Sigmoid colon (tissue), 7 donors: ENCODE data around the gene ZFP36. TPM values are rescaled to one million over a fixed set of nuclear protein-coding genes. Genes with fewer than 3 reads are reported as not detected.

Source experiments
- DNase-seq: peaks from one replicate; pipeline ENCODE4 v3.0.0-alpha.2; 2019
- H3K27ac ChIP-seq, 4 donors: fragments of 200-600 bp; sonication (generic); one replicate each; pipeline ENCODE4 v1.5.1; 2016 to 2019; ENCODE audit warnings: mild to moderate bottlenecking in 1 of 4
- H3K27me3 ChIP-seq, 3 donors: fragments of 200-600 bp; sonication (generic); one replicate each; pipeline ENCODE4 v1.5.1; 2019; ENCODE audit warnings: mild to moderate bottlenecking in 1 of 3
- H3K36me3 ChIP-seq, 4 donors: fragments of 200-600 bp; sonication (generic); one replicate each; pipeline ENCODE4 v1.5.1; 2016 to 2019
- H3K4me1 ChIP-seq, 4 donors: fragments of 200-600 bp; sonication (generic); one replicate each; pipeline ENCODE4 v1.5.1; 2017 to 2019
- H3K4me3 ChIP-seq, 4 donors: fragments of 200-600 bp; sonication (generic); one replicate each; pipeline ENCODE4 v1.5.1; 2017 to 2019; ENCODE audit warnings: mild to moderate bottlenecking in 2 of 4, moderate library complexity in 1 of 4
- H3K9me3 ChIP-seq, 4 donors: fragments of 200-600 bp in 3 of 4; sonication (generic) in 3 of 4; one replicate each; pipeline versions ENCODE4 v1.5.1 to v1.6.1; 2013 to 2019
- EP300 ChIP-seq, 4 donors: sonication (generic); formaldehyde crosslinking; IDR thresholded peaks; one replicate each; pipeline ENCODE4 v1.6.1; 2017; ENCODE audit warnings: antibody characterized with exemption in 4 of 4
- POLR2A ChIP-seq, 2 donors: fragments of 450-650 bp; IDR thresholded peaks; one replicate each; pipeline ENCODE4 v1.6.1; 2016; ENCODE audit warnings: antibody characterized with exemption in 2 of 2, mild to moderate bottlenecking in 2 of 2, moderate library complexity in 2 of 2
- POLR2AphosphoS5 ChIP-seq, 4 donors: sonication (generic); formaldehyde crosslinking; IDR thresholded peaks; one replicate each; pipeline ENCODE4 v1.6.1; 2017; ENCODE audit warnings: antibody characterized with exemption in 4 of 4
- WGBS, 2 donors: extraction: QIAGEN DNeasy Blood & Tissue Kit; methylation state at CpG; one replicate each; pipeline ENCODE4 v1.1.7; 2013; 5-methylcytosine and 5-hydroxymethylcytosine counted together
- intact Hi-C: fragments of 100-400 bp; cut with DNase I; formaldehyde crosslinking; loops from one replicate; pipeline ENCODE4 v1.15.1; 2023
- polyA plus RNA-seq, 3 donors: library from polyadenylated mRNA; stranded (reverse); fragments of 200-250 nt; gene quantifications; one replicate each; pipeline ENCODE4 v1.2.3, GENCODE V29; 2013
- total RNA-seq, 4 donors: library from RNA; depleted of rRNA; stranded (reverse); fragments of >200 nt; gene quantifications; one replicate each; pipeline ENCODE4 v1.1.0, GENCODE V29; 2016
- TF ChIP-seq, protein P1 (sequence below), 4 experiments: fragments of 450-650 bp in 3 of 4; fragments of 200-600 bp in 1 of 4; IDR thresholded peaks; one replicate each; pipeline ENCODE4 v1.5.1; 2016 to 2019; ENCODE audit warnings: antibody characterized with exemption in 4 of 4, mild to moderate bottlenecking in 3 of 4, moderate library complexity in 2 of 4
- donor health status: healthy with polysubstance abuse.
- donor health status: Bipolar disorder and iron deficiency.
- donor health status: healthy.

ZFP36 gene
- total and polyA plus RNA-seq, 7 donors: 78.1 to 320 (median 207) TPM

DNA sequence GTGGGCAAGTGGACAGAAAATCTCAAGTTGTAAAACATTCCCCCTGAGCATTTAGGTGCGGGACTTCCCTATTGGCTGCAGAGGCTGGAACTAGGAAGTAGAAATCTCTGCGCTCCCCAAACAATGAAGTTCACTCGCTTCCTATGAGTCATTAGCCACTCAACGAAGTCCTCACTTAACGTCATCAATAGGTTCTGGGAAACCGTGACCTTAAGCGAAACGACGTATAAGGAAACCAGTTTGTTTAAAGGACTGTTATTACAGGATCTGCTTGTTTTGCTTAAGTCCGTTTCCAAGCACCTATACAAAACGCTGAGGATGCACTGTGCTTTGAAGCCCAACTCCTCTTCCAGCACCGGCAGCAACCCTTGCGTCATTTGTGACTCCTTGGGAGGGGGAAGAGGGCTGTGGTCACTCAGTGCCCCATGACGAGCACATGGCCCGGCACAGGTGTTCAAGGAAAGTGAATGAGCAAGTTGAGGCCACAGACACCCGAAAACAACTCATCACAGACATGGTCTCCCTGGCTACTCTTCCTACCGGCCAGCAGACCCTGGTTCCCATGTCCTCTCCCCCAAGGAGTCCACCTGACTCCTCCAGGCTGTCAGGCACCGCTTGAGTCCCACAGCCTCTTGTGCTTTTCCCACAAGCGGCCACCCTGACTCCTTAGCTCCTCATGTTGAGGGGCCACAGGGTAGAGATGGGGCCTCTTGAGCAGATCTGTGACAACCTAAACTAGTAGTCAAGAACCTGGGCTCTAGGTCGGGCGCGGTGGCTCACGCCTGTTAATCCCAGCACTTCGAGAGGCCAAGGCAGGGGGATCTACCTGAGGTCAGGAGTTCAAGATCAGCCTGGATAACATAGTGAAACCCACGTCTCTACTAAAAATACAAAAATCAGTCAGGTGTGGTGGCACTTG, 24.3 kb downstream of the ZFP36 start:
- WGBS, 2 donors: 59 to 61% methylated on average over 25 of the region's 25 CpGs
- no peaks in the 10 kb centered on the region for H3K27me3 ChIP-seq
- H3K9me3 ChIP-seq: no peaks in the 10 kb centered on the region
- peak overlapping the region; percentile 61 to 91 (median 78) for H3K27ac ChIP-seq
- no peak for DNase-seq
- peak overlapping the region in 1 of 4 donors; percentile 3 for H3K4me3 ChIP-seq
- TF ChIP-seq POLR2A (IDR thresholded peaks at IDR 0.05) (no peak), POLR2AphosphoS5 (IDR thresholded peaks at IDR 0.05) (peak in 3 of 4 donors; percentile 36 to 71 (median 43)), EP300 (IDR thresholded peaks at IDR 0.05) (peak in 2 of 4 donors; percentile 56 to 67)
- intact Hi-C loops: loop anchor here (5.0 to 10.0 kb wide), 2 partner anchors 89 to 306 kb away; partner anchors contain the start of genes PAK4 and SAMD4B
- H3K36me3 ChIP-seq: peaks cover 17 to 32% (median 29%) of the 10 kb centered on the region in 4 donors
- H3K4me1 ChIP-seq: peaks cover 0 to 51% (median 43%) of the 10 kb centered on the region in 4 donors

DNA sequence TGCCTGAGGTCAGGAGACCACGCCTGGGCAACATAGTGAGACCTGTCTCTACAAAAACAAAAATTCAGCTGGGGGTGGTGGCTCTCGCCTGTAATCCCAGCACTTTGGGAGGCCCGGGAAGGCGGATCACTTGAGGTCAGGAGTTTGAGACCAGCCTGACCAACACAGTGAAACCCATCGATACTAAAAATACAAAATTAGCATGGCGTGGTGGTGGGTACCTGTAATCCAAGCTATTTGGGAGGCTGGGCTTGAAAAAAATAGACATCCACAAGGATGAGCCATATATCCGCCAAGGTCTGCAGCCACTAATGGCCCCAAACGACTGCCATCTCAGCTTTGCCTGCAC, 26.0 kb downstream of the ZFP36 start:
- peaks cover 17 to 32% (median 29%) of the 10 kb centered on the region in 4 donors for H3K36me3 ChIP-seq
- H3K4me3 ChIP-seq: no peak overlapping the region
- H3K9me3 ChIP-seq: no peaks in the 10 kb centered on the region
- 89 to 96% methylated on average over 8 of the region's 8 CpGs for WGBS, 2 donors
- H3K27ac ChIP-seq: no peak overlapping the region
- no peak for DNase-seq
- TF ChIP-seq POLR2AphosphoS5 (IDR thresholded peaks at IDR 0.05) (no peak), POLR2A (IDR thresholded peaks at IDR 0.05) (no peak), EP300 (IDR thresholded peaks at IDR 0.05) (no peak)
- TF ChIP-seq, protein P1, sequence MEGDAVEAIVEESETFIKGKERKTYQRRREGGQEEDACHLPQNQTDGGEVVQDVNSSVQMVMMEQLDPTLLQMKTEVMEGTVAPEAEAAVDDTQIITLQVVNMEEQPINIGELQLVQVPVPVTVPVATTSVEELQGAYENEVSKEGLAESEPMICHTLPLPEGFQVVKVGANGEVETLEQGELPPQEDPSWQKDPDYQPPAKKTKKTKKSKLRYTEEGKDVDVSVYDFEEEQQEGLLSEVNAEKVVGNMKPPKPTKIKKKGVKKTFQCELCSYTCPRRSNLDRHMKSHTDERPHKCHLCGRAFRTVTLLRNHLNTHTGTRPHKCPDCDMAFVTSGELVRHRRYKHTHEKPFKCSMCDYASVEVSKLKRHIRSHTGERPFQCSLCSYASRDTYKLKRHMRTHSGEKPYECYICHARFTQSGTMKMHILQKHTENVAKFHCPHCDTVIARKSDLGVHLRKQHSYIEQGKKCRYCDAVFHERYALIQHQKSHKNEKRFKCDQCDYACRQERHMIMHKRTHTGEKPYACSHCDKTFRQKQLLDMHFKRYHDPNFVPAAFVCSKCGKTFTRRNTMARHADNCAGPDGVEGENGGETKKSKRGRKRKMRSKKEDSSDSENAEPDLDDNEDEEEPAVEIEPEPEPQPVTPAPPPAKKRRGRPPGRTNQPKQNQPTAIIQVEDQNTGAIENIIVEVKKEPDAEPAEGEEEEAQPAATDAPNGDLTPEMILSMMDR (IDR thresholded peaks at IDR 0.05): no peak
- intact Hi-C loops: loop anchor here (5.0 to 10.0 kb wide), 2 partner anchors 90 to 308 kb away; partner anchors contain the start of genes PAK4 and SAMD4B
- H3K4me1 ChIP-seq: peaks cover 0 to 59% (median 49%) of the 10 kb centered on the region in 4 donors
- no peaks in the 10 kb centered on the region for H3K27me3 ChIP-seq

DNA sequence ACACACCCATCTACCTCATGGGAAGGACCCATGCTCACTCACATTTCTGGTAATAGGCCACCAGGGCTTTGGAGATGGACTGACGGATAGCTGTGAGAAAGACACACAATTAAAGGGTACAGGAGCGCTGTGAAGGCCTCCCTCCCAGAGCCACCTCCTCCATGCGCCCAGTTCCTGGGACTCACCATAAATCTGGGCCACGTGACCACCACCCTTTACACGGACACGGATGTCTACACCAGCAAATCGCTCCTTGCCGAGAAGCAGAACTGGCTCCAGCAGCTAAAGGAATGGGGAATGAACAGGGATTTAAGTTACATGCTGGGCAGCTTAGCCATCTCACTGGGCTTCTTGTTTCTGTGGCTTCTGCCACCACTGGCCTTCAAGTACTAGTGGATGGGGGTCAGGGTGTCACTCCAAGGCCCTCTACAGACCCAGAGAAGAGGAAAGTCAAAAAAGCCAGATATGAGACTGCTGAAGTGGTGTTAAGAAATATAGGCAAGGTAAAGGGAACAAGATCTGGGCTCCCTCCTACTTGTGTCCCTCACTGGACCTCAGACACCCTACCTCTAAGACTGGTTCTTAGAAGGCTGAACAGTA, 26.9 kb downstream of the ZFP36 start:
- intact Hi-C loops: loop anchor here (2.0 to 10.0 kb wide), 3 partner anchors 37 to 309 kb away; partner anchors contain the start of genes PAK4 and SAMD4B
- H3K36me3 ChIP-seq: peaks cover 17 to 32% (median 29%) of the 10 kb centered on the region in 4 donors
- H3K27ac ChIP-seq: peak overlapping the region in 3 of 4 donors; percentile 6 to 95 (median 90)
- TF ChIP-seq EP300 (IDR thresholded peaks at IDR 0.05) (no peak), POLR2AphosphoS5 (IDR thresholded peaks at IDR 0.05) (no peak)
- TF ChIP-seq, protein P1 (IDR thresholded peaks at IDR 0.05): no peak
- H3K27me3 ChIP-seq: peaks cover 0 to 3% (median 0%) of the 10 kb centered on the region in 3 donors
- no peak for DNase-seq
- 95 to 96% methylated on average over 8 of the region's 8 CpGs for WGBS, 2 donors
- H3K4me1 ChIP-seq: peaks cover 0 to 49% (median 40%) of the 10 kb centered on the region in 4 donors
- no peak overlapping the region for H3K4me3 ChIP-seq
- no peaks in the 10 kb centered on the region for H3K9me3 ChIP-seq

DNA sequence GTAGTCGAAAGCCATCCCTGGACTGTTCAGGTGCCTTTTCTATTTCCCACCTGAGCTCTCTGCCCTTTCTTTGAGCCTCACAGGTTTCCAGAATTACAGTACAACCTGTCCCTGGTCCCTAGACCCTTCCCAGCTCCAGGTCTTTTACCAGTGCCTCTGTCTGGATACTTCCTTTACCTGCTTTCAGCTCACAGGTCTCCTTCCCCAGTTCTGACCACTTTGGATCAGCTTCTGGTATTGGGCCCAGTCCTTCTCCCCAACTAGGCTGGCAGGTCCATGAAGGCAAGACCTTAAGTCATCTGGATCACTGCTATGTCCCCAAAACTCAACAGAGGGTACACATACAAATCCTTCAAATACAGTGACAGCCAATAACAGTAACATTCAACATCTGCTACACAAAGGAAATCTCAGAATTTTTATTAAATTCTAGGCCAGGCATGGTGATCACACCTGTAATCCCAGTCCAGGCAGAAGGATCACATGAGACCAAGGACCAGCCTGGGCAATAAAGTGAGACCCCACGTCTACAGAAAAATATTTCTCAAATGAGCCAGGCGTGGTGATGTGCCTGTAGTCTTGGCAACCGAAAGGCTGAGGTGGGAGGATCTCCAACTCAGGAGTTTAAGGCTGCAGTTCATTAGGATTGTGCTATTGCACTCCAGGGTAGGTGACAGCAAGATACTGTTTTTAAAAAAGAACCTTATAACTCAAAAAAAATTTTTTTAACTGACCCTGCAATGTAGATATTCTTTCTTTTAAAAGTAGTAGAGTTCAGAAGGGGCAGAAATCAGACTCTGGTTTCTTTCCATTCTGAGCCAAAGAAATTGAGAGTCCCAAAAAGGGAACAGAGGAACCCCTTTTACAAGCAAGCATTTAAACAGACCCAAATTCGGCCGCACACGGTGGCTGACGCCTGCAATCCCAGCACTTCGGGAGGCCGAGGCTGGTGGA, 27.8 kb downstream of the ZFP36 start:
- intact Hi-C loops: loop anchor here (2.0 to 10.0 kb wide), 3 partner anchors 38 to 310 kb away; partner anchors contain the start of genes PAK4 and SAMD4B
- H3K9me3 ChIP-seq: no peaks in the 10 kb centered on the region
- peak overlapping the region in 3 of 4 donors; percentile 90 to 99 (median 97) for H3K4me3 ChIP-seq
- peaks cover 0 to 41% (median 32%) of the 10 kb centered on the region in 4 donors for H3K4me1 ChIP-seq
- peaks cover 17 to 32% (median 29%) of the 10 kb centered on the region in 4 donors for H3K36me3 ChIP-seq
- TF ChIP-seq EP300 (IDR thresholded peaks at IDR 0.05) (no peak), POLR2A (IDR thresholded peaks at IDR 0.05) (no peak), POLR2AphosphoS5 (IDR thresholded peaks at IDR 0.05) (no peak)
- TF ChIP-seq, protein P1 (IDR thresholded peaks at IDR 0.05): no peak
- DNase-seq: no peak
- H3K27ac ChIP-seq: peak overlapping the region; percentile 89 to 95 (median 91)
- peaks cover 0 to 3% (median 0%) of the 10 kb centered on the region in 3 donors for H3K27me3 ChIP-seq
- 31 to 58% methylated on average over 10 of the region's 10 CpGs for WGBS, 2 donors
